Neural crest cell (in vitro differentiated cells): Measurements from ENCODE around the gene HSPBP1. TPM values are rescaled to one million over a fixed set of nuclear protein-coding genes. Genes with fewer than 3 reads are reported as not detected.

ENCODE experiments used
- DNase-seq: peaks from one replicate; pipeline ENCODE4 v3.0.0; 2021; ENCODE audit warnings: low read depth, mixed read lengths, low spot score
- H3K27ac Mint-ChIP-seq: one replicate; pipeline ENCODE4 v1.8.0; 2021; ENCODE audit warnings: mild to moderate bottlenecking, mixed read lengths; ENCODE audit not compliant: unreplicated experiment
- H3K27me3 Mint-ChIP-seq: 2 replicates; pipeline ENCODE4 v1.8.0; 2021; ENCODE audit warnings: low read depth, mild to moderate bottlenecking, mixed read lengths
- H3K36me3 Mint-ChIP-seq: 2 replicates; pipeline ENCODE4 v1.8.0; 2021; ENCODE audit warnings: low read depth, mild to moderate bottlenecking, mixed read lengths
- H3K4me1 Mint-ChIP-seq: 2 replicates; pipeline ENCODE4 v1.8.0; 2021; ENCODE audit warnings: mixed read lengths
- H3K4me3 Mint-ChIP-seq: one replicate; pipeline ENCODE4 v1.8.0; 2021; ENCODE audit warnings: mild to moderate bottlenecking, mixed read lengths
- H3K9me3 Mint-ChIP-seq: 2 replicates; pipeline ENCODE4 v1.8.0; 2021; ENCODE audit warnings: mixed read lengths
- CTCF ChIP-seq: fragments of 200-600 bp; sonication (generic); conservative IDR thresholded peaks from 2 replicates; pipeline ENCODE4 v1.5.0; 2021; ENCODE audit warnings: antibody characterized with exemption, mild to moderate bottlenecking
- total RNA-seq: library from RNA; stranded (reverse); gene quantifications from 2 replicates; pipeline ENCODE4 v1.2.1, GENCODE V29; 2021

HSPBP1 gene
- total RNA-seq, 1 donor from 2014 or later: 54.7 TPM

GRCh38 chr19:55232986-55233385, 46.9 kb downstream of the HSPBP1 start:
- Mint-ChIP-seq H3K9me3 (no peaks in the 10 kb centered on the region), H3K36me3 (peaks cover 16% of the 10 kb centered on the region), H3K4me3 (no peak overlapping the region), H3K27me3 (no peaks in the 10 kb centered on the region), H3K27ac (no peak overlapping the region), H3K4me1 (no peaks in the 10 kb centered on the region)
- no peak for TF ChIP-seq CTCF
- no peak for DNase-seq

GRCh38 chr19:55232286-55232602, 47.7 kb downstream of the HSPBP1 start:
- DNase-seq: no peak
- no peak overlapping the region for H3K4me3 Mint-ChIP-seq
- H3K27ac Mint-ChIP-seq: peak overlapping the region; percentile 57
- no peak for TF ChIP-seq CTCF
- no peaks in the 10 kb centered on the region for H3K9me3 Mint-ChIP-seq
- no peaks in the 10 kb centered on the region for H3K27me3 Mint-ChIP-seq
- H3K36me3 Mint-ChIP-seq: peaks cover 12% of the 10 kb centered on the region
- H3K4me1 Mint-ChIP-seq: no peaks in the 10 kb centered on the region

- H3K27ac Mint-ChIP-seq: no peak overlapping the region
- no peak for TF ChIP-seq CTCF
- no peak for DNase-seq
- no peaks in the 10 kb centered on the region for H3K27me3 Mint-ChIP-seq
- peaks cover 9% of the 10 kb centered on the region for H3K36me3 Mint-ChIP-seq
- H3K9me3 Mint-ChIP-seq: no peaks in the 10 kb centered on the region
- no peak overlapping the region for H3K4me3 Mint-ChIP-seq
- H3K4me1 Mint-ChIP-seq: no peaks in the 10 kb centered on the region
Observed at GRCh38 chr19:55231391-55232285, 48.3 kb downstream of the HSPBP1 start.

GRCh38 chr19:55230780-55231179, 49.1 kb downstream of the HSPBP1 start:
- no peak for DNase-seq
- no peaks in the 10 kb centered on the region for H3K27me3 Mint-ChIP-seq
- H3K4me3 Mint-ChIP-seq: no peak overlapping the region
- H3K36me3 Mint-ChIP-seq: peaks cover 5% of the 10 kb centered on the region
- H3K27ac Mint-ChIP-seq: no peak overlapping the region
- H3K9me3 Mint-ChIP-seq: no peaks in the 10 kb centered on the region
- H3K4me1 Mint-ChIP-seq: no peaks in the 10 kb centered on the region
- no peak for TF ChIP-seq CTCF

- H3K27ac Mint-ChIP-seq: no peak overlapping the region
- H3K27me3 Mint-ChIP-seq: no peaks in the 10 kb centered on the region
- peaks cover 5% of the 10 kb centered on the region for H3K36me3 Mint-ChIP-seq
- TF ChIP-seq CTCF: no peak
- no peak for DNase-seq
- H3K4me3 Mint-ChIP-seq: no peak overlapping the region
- no peaks in the 10 kb centered on the region for H3K4me1 Mint-ChIP-seq
- H3K9me3 Mint-ChIP-seq: no peaks in the 10 kb centered on the region
Observed at GRCh38 chr19:55230329-55230728, 49.6 kb downstream of the HSPBP1 start.
